A673 (cell line): ENCODE measurements around the gene UBQLN2. TPM values are rescaled to one million over a fixed set of nuclear protein-coding genes. Genes with fewer than 3 reads are reported as not detected.
"Not testable (repeated sequence)": the region's sequence is repeated elsewhere in the genome, so short reads cannot be mapped to it uniquely, and the experiment has no call there.

ENCODE experiments used
- Bru-seq: library from RNA; stranded (reverse); fragments of 400-500 nt; gene quantifications from one replicate; lab custom pipeline; 2021; lab: Mats Ljungman, UMichigan
- BruChase-seq, 2 experiments: library from RNA; stranded (reverse); fragments of 400-500 nt; gene quantifications; one replicate each; lab custom pipeline; 2021; lab: Mats Ljungman, UMichigan
- BruUV-seq: library from RNA; stranded (reverse); fragments of 400-500 nt; replicated peaks from 2 replicates; lab custom pipeline; 2021; lab: Mats Ljungman, UMichigan
- CTCF ChIA-PET: fragments of 300-600 bp; sonication (Branson Sonifier 250); formaldehyde crosslinking; loops from one replicate; lab custom pipeline; 2022; ENCODE audit warnings: antibody characterized with exemption; lab: Charles Lee
- POLR2A ChIA-PET: fragments of 300-600 bp; sonication (Branson Sonifier 250); formaldehyde crosslinking; loops from one replicate; lab custom pipeline; 2022; ENCODE audit warnings: antibody characterized with exemption; ENCODE audit not compliant: low non-redundant PET; lab: Charles Lee
- DNase-seq: peaks from one replicate; pipeline ENCODE4 v3.0.0-alpha.2; 2015; ENCODE audit warnings: low spot score
- H3K27ac ChIP-seq: fragments of 200-600 bp; sonication (generic); 2 replicates; pipeline ENCODE4 v1.5.1; 2016; ENCODE audit warnings: mixed run types, low read depth, mild to moderate bottlenecking, mixed read lengths, antibody characterized with exemption, low read length; ENCODE audit not compliant: poor library complexity, severe bottlenecking
- H3K27me3 ChIP-seq: fragments of 200-600 bp; sonication (generic); replicated peaks from 2 replicates; pipeline ENCODE4 v1.6.1; 2017; ENCODE audit warnings: mixed run types, low read depth, mild to moderate bottlenecking, mixed read lengths, antibody characterized with exemption, low read length; ENCODE audit not compliant: insufficient read depth, poor library complexity
- H3K36me3 ChIP-seq: fragments of 200-600 bp; sonication (generic); 2 replicates; pipeline ENCODE4 v1.6.1; 2016; ENCODE audit warnings: mixed run types, mild to moderate bottlenecking, mixed read lengths, antibody characterized with exemption, low read length; ENCODE audit not compliant: insufficient read depth, poor library complexity, severe bottlenecking
- H3K4me1 ChIP-seq: fragments of 200-600 bp; sonication (generic); 2 replicates; pipeline ENCODE4 v1.6.1; 2017; ENCODE audit warnings: mixed run types, mild to moderate bottlenecking, mixed read lengths, antibody characterized with exemption, low read length; ENCODE audit not compliant: insufficient read depth, poor library complexity, severe bottlenecking
- H3K4me3 ChIP-seq: fragments of 200-600 bp; sonication (generic); 2 replicates; pipeline ENCODE4 v1.5.1; 2016; ENCODE audit warnings: low read depth, mixed run types, mild to moderate bottlenecking, mixed read lengths, low read length; ENCODE audit not compliant: poor library complexity, severe bottlenecking
- H3K9me3 ChIP-seq: fragments of 200-600 bp; sonication (generic); 2 replicates; pipeline ENCODE4 v1.6.1; 2016; ENCODE audit warnings: mixed run types, low read depth, mild to moderate bottlenecking, mixed read lengths, antibody characterized with exemption, low read length; ENCODE audit not compliant: poor library complexity, severe bottlenecking
- EZH2 ChIP-seq: fragments of 200-600 bp; sonication (generic); IDR thresholded peaks from 2 replicates; pipeline ENCODE4 v1.6.1; 2017; ENCODE audit warnings: borderline replicate concordance, low read depth, mild to moderate bottlenecking, mixed read lengths, antibody characterized with exemption, low read length; ENCODE audit not compliant: poor library complexity, severe bottlenecking
- intact Hi-C: fragments of 100-400 bp; cut with micrococcal nuclease; formaldehyde crosslinking; loops from one replicate; pipeline ENCODE4 v1.10.0; 2022; ENCODE audit not compliant: unreplicated experiment
- long read RNA-seq: library from polyadenylated mRNA; stranded (forward); transcript quantifications from one replicate; pipeline ENCODE4 v2.0.0, GENCODE V29; 2022
- total RNA-seq: library from RNA; stranded (reverse); gene quantifications from 2 replicates; pipeline ENCODE4 v1.2.3, GENCODE V29; 2021
- TF ChIP-seq, protein P1 (sequence below): fragments of 300-800, 200-600 bp; sonication (generic); conservative IDR thresholded peaks from 2 replicates; pipeline ENCODE4 v1.5.1; 2017; ENCODE audit warnings: low read depth, mild to moderate bottlenecking, antibody characterized with exemption, low read length, moderate library complexity, mixed read lengths

UBQLN2 gene
- total RNA-seq (27.2 and 28.8 TPM in 2 replicates), Bru-seq, nascent RNA (percentile 91 among the genes with signal in this experiment), BruChase-seq, experiment 1, labeled RNA remaining after a 2-hour chase (percentile 98 among the genes with signal in this experiment), BruChase-seq, experiment 2, labeled RNA remaining after a 6-hour chase (percentile 98 among the genes with signal in this experiment)
- long read RNA-seq, full-length matches to known transcripts: 74 of 77 reads
- long read RNA-seq, partial matches to known transcripts: 0 of 77 reads
- long read RNA-seq, other reads (novel, unspliced or antisense): 3 of 77 reads

- TF ChIP-seq EZH2: no peak
- TF ChIP-seq, protein P1, sequence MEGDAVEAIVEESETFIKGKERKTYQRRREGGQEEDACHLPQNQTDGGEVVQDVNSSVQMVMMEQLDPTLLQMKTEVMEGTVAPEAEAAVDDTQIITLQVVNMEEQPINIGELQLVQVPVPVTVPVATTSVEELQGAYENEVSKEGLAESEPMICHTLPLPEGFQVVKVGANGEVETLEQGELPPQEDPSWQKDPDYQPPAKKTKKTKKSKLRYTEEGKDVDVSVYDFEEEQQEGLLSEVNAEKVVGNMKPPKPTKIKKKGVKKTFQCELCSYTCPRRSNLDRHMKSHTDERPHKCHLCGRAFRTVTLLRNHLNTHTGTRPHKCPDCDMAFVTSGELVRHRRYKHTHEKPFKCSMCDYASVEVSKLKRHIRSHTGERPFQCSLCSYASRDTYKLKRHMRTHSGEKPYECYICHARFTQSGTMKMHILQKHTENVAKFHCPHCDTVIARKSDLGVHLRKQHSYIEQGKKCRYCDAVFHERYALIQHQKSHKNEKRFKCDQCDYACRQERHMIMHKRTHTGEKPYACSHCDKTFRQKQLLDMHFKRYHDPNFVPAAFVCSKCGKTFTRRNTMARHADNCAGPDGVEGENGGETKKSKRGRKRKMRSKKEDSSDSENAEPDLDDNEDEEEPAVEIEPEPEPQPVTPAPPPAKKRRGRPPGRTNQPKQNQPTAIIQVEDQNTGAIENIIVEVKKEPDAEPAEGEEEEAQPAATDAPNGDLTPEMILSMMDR: peak; percentile 43
- BruUV-seq: no TSS peak
- Histone ChIP-seq H3K27ac (peak within 1 kb of the TSS; percentile 94), H3K27me3 (no peaks in the 10 kb centered on the region), H3K36me3 (no peaks in the 10 kb centered on the region), H3K4me3 (peak within 1 kb of the TSS; percentile 60), H3K4me1 (no peaks in the 10 kb centered on the region), H3K9me3 (no peaks in the 10 kb centered on the region)
- POLR2A ChIA-PET: no interaction called here
- CTCF ChIA-PET: no interaction called here
- intact Hi-C loops: loop anchor here (2.0 to 5.0 kb wide), 2 partner anchors 165 to 846 kb away; partner anchors contain the start of genes NBDY and RRAGB
- DNase-seq: peak; percentile 84
Observed at GRCh38 chrX:56563231-56564161, at the start of gene UBQLN2. UBQLN2 (plus strand) TSS chrX:56563627; CDS start chrX:56563874, 247 bp downstream.

- POLR2A ChIA-PET: no interaction called here
Observed at GRCh38 chrX:56519642-56520041, 43.8 kb upstream of the UBQLN2 start.

DNA sequence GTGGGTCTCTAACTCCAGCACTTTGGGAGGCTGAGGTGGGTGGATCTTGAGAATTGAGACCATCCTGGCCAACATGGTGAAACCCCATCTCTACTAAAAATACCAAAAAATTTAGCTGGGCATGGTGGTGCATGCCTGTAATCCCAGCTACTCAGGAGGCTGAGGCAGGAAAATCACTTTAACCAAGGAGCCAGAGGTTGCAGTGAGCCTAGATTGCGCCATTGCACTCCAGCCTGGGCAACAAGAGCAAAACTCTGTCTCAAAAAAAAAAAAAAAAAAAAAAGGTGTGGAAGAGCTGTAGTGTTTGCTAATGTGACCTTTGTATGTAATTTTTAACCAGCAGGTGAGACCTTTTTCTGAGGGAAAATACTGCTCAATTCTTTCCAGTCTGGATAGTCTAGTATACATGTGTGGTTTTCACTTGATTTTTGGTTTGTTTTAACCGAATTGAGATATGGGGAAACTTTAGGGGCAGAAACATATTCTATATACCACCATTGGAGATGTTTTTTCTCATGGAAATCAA lies 33.9 kb upstream of the UBQLN2 start:
- intact Hi-C loops, H3K27ac ChIP-seq, BruUV-seq, H3K36me3 ChIP-seq, H3K27me3 ChIP-seq, POLR2A ChIA-PET, H3K9me3 ChIP-seq, CTCF ChIA-PET, H3K4me1 ChIP-seq, H3K4me3 ChIP-seq, DNase-seq: not testable (repeated sequence)

More at GRCh38 chrX:56519642-56520041, 43.8 kb upstream of the UBQLN2 start:
- H3K36me3 ChIP-seq: no peaks in the 10 kb centered on the region
- no peak for DNase-seq
- no peak for TF ChIP-seq EZH2
- TF ChIP-seq, protein P1: no peak
- H3K27ac ChIP-seq: no peak overlapping the region
- CTCF ChIA-PET: no interaction called here
- intact Hi-C loops: no loop called here
- no TSS peak for BruUV-seq
- H3K9me3 ChIP-seq: no peaks in the 10 kb centered on the region
- H3K4me3 ChIP-seq: no peak overlapping the region
- no peaks in the 10 kb centered on the region for H3K27me3 ChIP-seq
- no peaks in the 10 kb centered on the region for H3K4me1 ChIP-seq
